Caki2 (cell line): ENCODE data around the gene PRIMA1. TPM values are rescaled to one million over a fixed set of nuclear protein-coding genes. Genes with fewer than 3 reads are reported as not detected.
A peak's percentile ranks its signal among the peaks of the same experiment; 100 is the strongest.

Experiments used
- DNase-seq: peaks from one replicate; pipeline ENCODE4 v3.0.0-alpha.2; 2015; ENCODE audit warnings: low read depth
- in situ Hi-C: cut with HindIII; loops from 2 replicates; pipeline ENCODE4 v1.10.0; 2016; ENCODE audit warnings: low sequenced_read_pairs, low pct_unique_long_range_greater_than_20kb, mixed read lengths
- total RNA-seq: library from RNA; depleted of rRNA; stranded (reverse); fragments of >200 nt; shearing (Covaris generic); gene quantifications from 2 replicates; pipeline ENCODE4 v1.2.3, GENCODE V29; 2014; ENCODE audit warnings: low replicate concordance

PRIMA1 gene
- total RNA-seq, 1 experiment from 2014 or later, result not detected

DNA sequence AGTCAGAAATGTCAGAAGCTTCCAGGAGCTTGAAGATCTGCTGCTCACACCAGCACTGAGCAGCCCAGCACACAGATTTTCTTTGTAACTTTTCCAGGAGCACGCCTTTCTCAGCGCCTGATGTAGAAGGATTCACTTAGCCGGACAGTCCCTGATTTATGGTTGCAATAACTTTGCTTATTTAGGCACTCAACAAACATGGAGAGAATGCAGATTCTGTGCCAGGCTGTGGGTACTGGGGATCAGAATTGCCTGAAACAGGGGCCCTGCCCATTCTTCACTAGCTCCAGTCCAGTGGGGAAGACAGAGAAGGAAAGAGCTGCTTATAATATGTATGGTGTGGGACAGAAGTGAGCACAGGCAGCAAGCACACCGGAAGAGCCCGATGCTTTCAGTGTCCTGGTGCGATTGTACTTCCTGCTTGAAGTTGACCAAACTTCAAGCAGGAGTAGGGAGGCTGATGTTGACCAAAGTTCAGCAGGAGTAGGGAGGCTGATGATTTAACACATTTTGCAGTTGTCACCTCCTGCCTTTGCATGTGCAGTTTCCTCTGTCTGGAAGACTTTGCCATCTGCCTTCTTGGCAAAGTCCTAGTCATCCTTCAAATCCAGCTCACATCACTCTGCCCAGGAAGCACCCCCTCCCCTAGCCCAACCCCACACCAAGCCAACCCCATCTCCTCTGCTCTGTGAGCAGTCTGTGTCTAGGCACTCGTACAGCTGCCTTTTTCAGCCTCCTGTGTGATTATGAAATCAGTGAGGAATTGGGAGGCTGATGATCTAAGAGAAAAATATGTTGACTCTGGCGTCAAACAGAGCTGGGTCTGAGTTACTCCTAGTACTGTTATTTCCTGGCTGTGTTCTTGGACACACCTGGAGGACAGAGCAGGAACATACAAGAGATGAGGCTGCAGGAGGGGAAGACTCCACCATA, 12.0 kb upstream of the PRIMA1 start:
- in situ Hi-C loops, result no loop called here
- no peak for DNase-seq

DNA sequence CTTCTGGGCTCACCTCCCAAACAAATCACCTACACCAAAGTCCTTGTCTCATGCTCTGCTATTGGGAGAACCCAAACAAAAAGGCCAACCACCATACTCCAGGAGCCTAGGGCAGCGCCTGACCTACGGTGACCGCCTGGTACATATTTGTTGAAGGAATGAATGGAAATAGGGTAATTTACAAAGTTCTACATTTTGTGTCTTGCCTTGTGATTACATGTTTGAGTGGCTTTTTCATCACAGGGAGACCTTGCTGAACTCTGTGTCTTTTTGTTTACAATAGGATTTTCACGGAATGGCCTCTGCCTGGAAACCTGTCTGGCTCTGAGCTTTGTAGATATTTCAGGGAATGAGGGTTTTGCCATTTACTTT, 11.3 kb upstream of the PRIMA1 start:
- in situ Hi-C loops, result no loop called here
- DNase-seq, result no peak

GRCh38 chr14:93797536-93797935, 9.3 kb upstream of the PRIMA1 start:
- in situ Hi-C loops, result no loop called here
- no peak for DNase-seq

DNA sequence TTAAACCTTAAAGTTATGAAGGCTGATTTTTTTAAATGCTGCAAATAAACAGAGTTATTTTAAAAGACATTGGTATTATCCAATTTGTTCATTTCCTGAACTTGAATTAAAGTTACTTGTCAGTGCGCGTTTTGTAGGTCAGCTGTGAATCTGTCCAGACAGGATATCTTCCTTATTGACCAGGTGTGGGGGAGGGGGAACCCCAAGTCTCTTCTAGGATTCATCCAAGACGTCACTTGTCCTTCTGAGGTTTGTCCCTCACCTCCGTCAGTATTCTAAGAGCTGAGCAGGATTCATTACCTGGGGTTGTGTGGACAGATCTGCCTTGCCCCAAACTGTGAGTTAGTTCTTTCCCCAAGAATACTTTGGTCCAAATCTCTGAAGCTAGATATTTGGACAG, 8.8 kb upstream of the PRIMA1 start:
- no peak for DNase-seq
- in situ Hi-C loops, result no loop called here

GRCh38 chr14:93794756-93795155, 6.5 kb upstream of the PRIMA1 start:
- in situ Hi-C loops, result no loop called here
- no peak for DNase-seq

- no peak for DNase-seq
- in situ Hi-C loops, result no loop called here
Observed at GRCh38 chr14:93793555-93794324, 5.5 kb upstream of the PRIMA1 start.

GRCh38 chr14:93792391-93792790, 4.1 kb upstream of the PRIMA1 start:
- in situ Hi-C loops, result no loop called here
- DNase-seq, result no peak

- in situ Hi-C loops, result no loop called here
- no peak for DNase-seq
Observed at GRCh38 chr14:93790966-93791365, 2.7 kb upstream of the PRIMA1 start.

- in situ Hi-C loops, result no loop called here
- DNase-seq, result peak; percentile 12
Observed at GRCh38 chr14:93789228-93790130, 1.2 kb upstream of the PRIMA1 start.

- in situ Hi-C loops, result no loop called here
- peak; percentile 57 for DNase-seq
Observed at GRCh38 chr14:93788543-93789227, 400 bp upstream of the PRIMA1 start.

DNA sequence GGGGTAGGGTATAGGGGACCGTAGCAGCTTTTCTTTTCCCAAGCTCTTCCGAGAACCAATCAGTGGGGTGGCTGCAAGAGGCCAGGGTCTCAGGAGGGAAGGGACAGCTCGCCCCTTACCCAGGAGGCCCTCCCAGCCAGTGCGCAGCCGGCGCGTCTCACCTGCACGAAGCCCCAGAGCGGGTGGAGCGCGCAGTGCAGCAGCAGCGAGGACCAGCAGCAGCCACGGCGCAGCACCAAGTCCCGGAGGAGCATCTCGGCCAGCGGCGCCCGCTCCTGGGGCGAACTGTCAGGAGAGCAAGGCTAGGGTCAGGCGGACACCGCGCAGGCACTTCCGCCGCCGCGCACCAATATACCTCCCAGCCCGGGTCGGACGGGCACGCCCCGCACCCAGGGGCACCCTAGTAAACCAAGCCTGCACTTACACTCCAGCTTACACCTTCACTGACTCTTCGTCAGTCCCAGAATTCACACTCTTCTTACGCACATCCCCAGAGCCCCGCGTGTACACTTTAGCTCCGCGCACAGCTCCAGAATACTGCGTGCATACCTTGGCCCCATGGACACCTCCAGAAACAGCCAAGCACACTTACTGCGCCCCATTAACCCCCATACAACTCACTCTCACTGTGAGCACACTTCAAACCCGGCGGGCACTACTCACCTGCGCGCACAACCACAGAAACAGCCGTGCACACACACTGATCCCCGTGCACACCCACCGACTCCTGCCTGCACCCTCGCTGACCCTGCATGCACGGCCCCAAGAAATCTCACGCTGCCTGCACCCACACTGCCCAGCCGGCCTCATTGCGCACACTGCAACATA, 606 bp downstream of the PRIMA1 start:
- in situ Hi-C loops, result no loop called here
- DNase-seq, result no peak

GRCh38 chr14:93785423-93785822, 2.9 kb downstream of the PRIMA1 start:
- no peak for DNase-seq
- in situ Hi-C loops, result no loop called here

DNA sequence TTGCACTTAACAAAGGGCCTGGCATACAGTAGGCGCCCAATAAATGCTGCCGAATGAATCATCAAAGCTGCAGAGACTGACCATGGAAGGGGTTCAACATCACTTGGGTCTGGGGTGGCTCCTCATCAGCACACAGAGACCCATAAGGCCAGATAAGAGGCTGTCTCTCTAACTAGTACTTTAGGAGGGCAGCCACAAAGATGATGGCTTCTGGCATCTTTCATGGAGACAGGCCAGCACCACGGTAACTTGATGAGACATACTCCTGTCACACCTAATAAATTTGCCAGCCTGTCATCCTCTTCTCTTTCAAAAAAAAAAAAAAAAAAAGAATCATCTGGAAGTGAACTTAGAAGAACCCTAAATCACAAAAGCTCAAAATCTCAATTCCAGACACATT, 3.4 kb downstream of the PRIMA1 start:
- in situ Hi-C loops, result no loop called here
- DNase-seq, result no peak

DNA sequence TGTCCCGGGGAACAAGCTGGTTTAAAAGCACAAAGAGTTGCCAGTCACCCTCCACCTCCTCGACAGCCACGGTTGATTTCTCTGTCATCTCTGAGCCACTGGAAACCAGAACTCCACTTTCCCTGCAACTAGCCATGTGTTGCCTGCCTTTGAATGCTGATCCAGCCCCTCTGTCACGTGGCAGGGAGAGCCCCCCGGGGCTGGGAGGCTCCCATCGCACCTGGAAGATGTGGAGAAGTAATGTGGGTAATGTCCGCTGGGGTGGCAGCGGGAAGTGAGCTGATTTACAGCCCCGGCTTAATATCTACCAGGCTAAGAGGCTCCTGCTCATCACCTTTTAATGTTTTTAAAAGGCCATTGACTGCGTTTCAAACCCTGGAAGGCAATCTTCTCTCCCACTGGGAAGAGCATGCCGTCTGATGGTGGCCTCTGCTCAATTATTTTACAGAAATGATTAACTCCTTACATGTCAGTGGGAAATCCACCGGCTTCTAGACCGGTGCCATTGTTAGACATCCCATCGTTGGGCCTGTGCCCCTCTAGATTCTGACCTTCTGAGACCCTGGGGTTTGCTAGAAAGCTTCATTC, 7.4 kb downstream of the PRIMA1 start:
- in situ Hi-C loops, result no loop called here
- DNase-seq, result no peak

- in situ Hi-C loops, result no loop called here
Observed at GRCh38 chr14:93778856-93779629, 9.2 kb downstream of the PRIMA1 start.

GRCh38 chr14:93778453-93778852, 9.8 kb downstream of the PRIMA1 start:
- DNase-seq, result no peak
- in situ Hi-C loops, result no loop called here

More at GRCh38 chr14:93778856-93779629, 9.2 kb downstream of the PRIMA1 start:
- no peak for DNase-seq
